DOHH2 (cell line): ENCODE data around the gene PRIM2.
"Not testable (repeated sequence)": the region's sequence is repeated elsewhere in the genome, so short reads cannot be mapped to it uniquely, and the experiment has no call there.

Source experiments
- H3F3A ChIP-seq: fragments of 200-600 bp; sonication (generic), shearing (Covaris generic); 2 replicates; pipeline ENCODE4 v1.6.0; 2016; ENCODE audit warnings: antibody characterized with exemption, mild to moderate bottlenecking; ENCODE audit not compliant: control insufficient read depth, insufficient read depth
- H3K27ac ChIP-seq: fragments of 200-600 bp; sonication (generic); 2 replicates; pipeline ENCODE4 v1.5.1; 2014; ENCODE audit warnings: low read depth, mild to moderate bottlenecking, low read length, moderate library complexity
- H3K27me3 ChIP-seq: fragments of 200-600 bp; sonication (generic); 2 replicates; pipeline ENCODE4 v1.6.1; 2014; ENCODE audit warnings: mild to moderate bottlenecking, low read length, mixed read lengths; ENCODE audit not compliant: control insufficient read depth
- H3K36me3 ChIP-seq: fragments of 200-600 bp; sonication (generic); 2 replicates; pipeline ENCODE4 v1.6.1; 2014; ENCODE audit warnings: mild to moderate bottlenecking, low read length, moderate library complexity, mixed read lengths; ENCODE audit not compliant: control insufficient read depth
- H3K4me1 ChIP-seq: fragments of 200-600 bp; sonication (generic); 2 replicates; pipeline ENCODE4 v1.6.1; 2014; ENCODE audit warnings: mild to moderate bottlenecking, low read length, mixed read lengths; ENCODE audit not compliant: control insufficient read depth
- H3K4me2 ChIP-seq: fragments of 200-600 bp; sonication (generic); 2 replicates; pipeline ENCODE4 v1.6.0; 2014; ENCODE audit warnings: mild to moderate bottlenecking, low read length, moderate library complexity
- H3K4me3 ChIP-seq: fragments of 200-600 bp; sonication (generic); 2 replicates; pipeline ENCODE4 v1.5.1; 2014; ENCODE audit warnings: mild to moderate bottlenecking, low read length, mixed read lengths
- H3K79me2 ChIP-seq: fragments of 200-600 bp; sonication (generic); 2 replicates; pipeline ENCODE4 v1.6.1; 2014; ENCODE audit warnings: mild to moderate bottlenecking, low read length, mixed read lengths; ENCODE audit not compliant: control insufficient read depth
- H3K9me2 ChIP-seq: fragments of 200-600 bp; sonication (generic); replicated peaks from 2 replicates; pipeline ENCODE4 v1.6.1; 2014; ENCODE audit warnings: mild to moderate bottlenecking, low read length, mixed read lengths; ENCODE audit not compliant: control insufficient read depth
- H3K9me3 ChIP-seq: fragments of 200-600 bp; sonication (generic); 2 replicates; pipeline ENCODE4 v1.6.1; 2014; ENCODE audit warnings: antibody characterized with exemption, low read length, mixed read lengths; ENCODE audit not compliant: control insufficient read depth, insufficient read depth
- H4K20me1 ChIP-seq: fragments of 200-600 bp; sonication (generic); 2 replicates; pipeline ENCODE4 v1.6.0; 2014; ENCODE audit warnings: low read depth, mild to moderate bottlenecking, antibody characterized with exemption, low read length, moderate library complexity; ENCODE audit not compliant: control insufficient read depth, insufficient read depth

PRIM2 gene

GRCh38 chr6:57358319-57358718 is 40.9 kb downstream of the PRIM2 start:
- H3K79me2 ChIP-seq, H3K9me3 ChIP-seq, H3K36me3 ChIP-seq, H3K9me2 ChIP-seq, H3K4me3 ChIP-seq, H3F3A ChIP-seq, H3K4me1 ChIP-seq, H3K4me2 ChIP-seq, H4K20me1 ChIP-seq, H3K27me3 ChIP-seq, H3K27ac ChIP-seq: not testable (repeated sequence)

DNA sequence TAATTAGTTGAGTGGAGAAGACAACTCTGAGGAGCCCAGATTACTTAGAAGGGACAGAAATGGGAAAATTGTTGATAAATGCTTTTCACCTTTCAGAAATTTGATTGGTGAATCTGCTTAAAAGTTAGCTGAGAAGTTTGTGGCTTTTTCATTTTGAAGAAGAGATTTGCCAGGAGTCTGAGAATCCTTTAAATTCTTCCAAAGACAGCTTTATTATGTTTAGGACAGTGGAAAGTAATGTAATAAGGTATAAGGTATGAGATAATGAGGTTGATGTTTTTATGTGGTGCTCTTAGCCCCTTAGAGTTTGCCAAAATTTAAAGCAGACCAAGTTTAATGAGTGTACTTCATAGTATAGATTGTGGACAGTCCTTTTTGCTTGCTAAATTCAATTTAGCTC is 42.3 kb downstream of the PRIM2 start:
- H3K79me2 ChIP-seq, H3K9me3 ChIP-seq, H3F3A ChIP-seq: not testable (repeated sequence)

GRCh38 chr6:57362340-57362739 is 44.9 kb downstream of the PRIM2 start:
- H3K27me3 ChIP-seq, H3K27ac ChIP-seq: not testable (repeated sequence)

More for the DNA sequence above, 42.3 kb downstream of the PRIM2 start:
- not testable (repeated sequence) for H3K27me3 ChIP-seq, H3K4me1 ChIP-seq, H3K27ac ChIP-seq, H3K4me2 ChIP-seq, H3K9me2 ChIP-seq, H3K4me3 ChIP-seq, H4K20me1 ChIP-seq, H3K36me3 ChIP-seq

DNA sequence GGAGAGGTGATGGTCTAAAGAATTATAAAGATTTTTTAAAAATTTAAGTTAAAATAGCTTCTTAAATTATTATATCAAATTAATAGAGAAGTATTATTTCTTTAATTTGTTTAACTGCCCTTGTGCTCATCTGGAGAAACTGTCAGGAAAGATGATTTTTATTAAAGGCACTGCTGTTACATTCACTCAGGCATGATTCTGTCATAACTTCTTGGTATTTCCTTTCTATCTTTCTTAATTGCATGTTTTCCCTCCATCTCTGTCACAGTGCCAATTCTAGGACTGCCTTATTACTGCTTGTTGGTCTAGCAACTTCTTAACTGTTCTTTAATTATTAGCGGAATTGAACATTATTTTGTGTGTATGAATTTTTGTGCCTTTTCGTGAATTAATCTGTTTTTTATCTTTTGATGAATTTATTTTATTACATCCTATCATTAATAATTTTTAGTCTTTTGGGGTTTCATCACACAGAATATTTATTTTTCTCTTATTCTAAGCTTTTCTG is 47.7 kb downstream of the PRIM2 start:
- not testable (repeated sequence) for H4K20me1 ChIP-seq, H3K4me1 ChIP-seq, H3K36me3 ChIP-seq, H3K27me3 ChIP-seq, H3K9me3 ChIP-seq, H3K4me2 ChIP-seq, H3K4me3 ChIP-seq, H3K79me2 ChIP-seq, H3K27ac ChIP-seq, H3F3A ChIP-seq, H3K9me2 ChIP-seq

More at GRCh38 chr6:57362340-57362739, 44.9 kb downstream of the PRIM2 start:
- H3K36me3 ChIP-seq, H3K4me3 ChIP-seq, H3K79me2 ChIP-seq, H3K9me3 ChIP-seq, H3K4me1 ChIP-seq, H3F3A ChIP-seq, H4K20me1 ChIP-seq, H3K4me2 ChIP-seq, H3K9me2 ChIP-seq: not testable (repeated sequence)

DNA sequence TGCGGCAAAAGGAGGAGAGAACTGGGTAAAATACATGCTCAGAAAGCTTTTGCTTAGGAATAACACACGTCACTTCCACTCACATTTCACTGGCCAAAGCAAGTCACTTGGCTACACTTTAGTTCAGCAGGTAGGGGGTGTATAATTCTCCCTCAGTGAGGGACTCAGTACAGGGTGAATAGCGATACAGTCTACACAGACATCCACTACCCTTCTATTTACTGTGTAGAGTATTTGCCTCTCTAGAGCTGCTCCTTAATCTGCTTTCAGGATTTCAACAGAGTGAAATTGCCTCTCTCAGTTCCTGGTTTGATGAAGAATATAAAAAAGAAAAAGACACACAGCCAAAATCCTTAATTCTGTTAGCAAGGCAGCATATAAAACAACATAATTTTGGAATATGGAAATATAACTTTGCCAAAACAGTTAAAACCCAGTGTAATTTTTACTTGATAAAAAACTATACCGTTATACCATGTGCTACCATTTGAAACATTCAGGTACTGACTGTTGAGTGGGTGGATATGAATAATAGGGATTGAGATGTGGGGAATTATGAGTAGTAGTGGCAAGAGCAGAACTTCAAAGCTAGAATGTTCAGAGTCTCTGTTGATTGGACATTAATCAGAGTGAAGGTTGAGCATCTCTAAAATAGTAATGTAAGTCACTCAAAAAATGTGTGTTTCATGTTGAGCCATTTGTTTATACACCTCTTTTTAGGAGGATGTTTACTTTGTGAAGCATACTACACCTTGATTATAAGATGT is 51.7 kb downstream of the PRIM2 start:
- H3K9me2 ChIP-seq, H3K4me1 ChIP-seq, H3K4me3 ChIP-seq, H3K27me3 ChIP-seq, H3F3A ChIP-seq, H3K4me2 ChIP-seq, H3K79me2 ChIP-seq, H4K20me1 ChIP-seq, H3K9me3 ChIP-seq, H3K27ac ChIP-seq, H3K36me3 ChIP-seq: not testable (repeated sequence)

GRCh38 chr6:57371779-57372178 is 54.3 kb downstream of the PRIM2 start:
- not testable (repeated sequence) for H3K79me2 ChIP-seq, H3K9me3 ChIP-seq, H3K9me2 ChIP-seq, H3K27me3 ChIP-seq, H3K27ac ChIP-seq, H3F3A ChIP-seq, H3K36me3 ChIP-seq, H3K4me2 ChIP-seq, H4K20me1 ChIP-seq, H3K4me1 ChIP-seq, H3K4me3 ChIP-seq

DNA sequence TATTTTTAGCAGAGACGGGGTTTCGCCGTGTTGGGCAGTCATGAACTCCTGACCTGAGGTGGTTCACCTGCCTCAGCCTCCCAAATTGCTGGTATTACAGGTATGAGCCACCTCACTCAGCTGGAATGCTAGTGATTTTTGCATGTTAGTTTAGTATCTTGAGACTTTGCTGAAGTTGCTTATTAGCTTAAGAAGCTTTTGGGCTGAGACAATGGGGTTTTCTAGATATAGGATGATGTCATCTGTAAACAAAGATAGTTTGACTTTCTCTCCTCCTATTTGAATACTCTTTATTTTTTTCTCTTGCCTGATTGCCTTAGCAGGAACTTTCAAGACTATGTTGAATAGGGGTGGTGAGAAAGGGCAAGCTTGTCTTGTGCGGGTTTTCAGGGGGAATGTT is 57.3 kb downstream of the PRIM2 start:
- H3K27me3 ChIP-seq, H3K9me3 ChIP-seq, H3K4me2 ChIP-seq, H3K27ac ChIP-seq, H3K4me3 ChIP-seq, H3K4me1 ChIP-seq, H3K79me2 ChIP-seq, H4K20me1 ChIP-seq, H3F3A ChIP-seq, H3K36me3 ChIP-seq, H3K9me2 ChIP-seq: not testable (repeated sequence)

- H3F3A ChIP-seq, H3K9me3 ChIP-seq, H3K4me3 ChIP-seq, H3K36me3 ChIP-seq, H3K4me1 ChIP-seq, H3K9me2 ChIP-seq, H4K20me1 ChIP-seq, H3K79me2 ChIP-seq, H3K27ac ChIP-seq, H3K4me2 ChIP-seq, H3K27me3 ChIP-seq: not testable (repeated sequence)
Observed at GRCh38 chr6:57376083-57376482, 58.7 kb downstream of the PRIM2 start.
